ENCODE results near the gene PALB2. TPM values are rescaled to one million over a fixed set of nuclear protein-coding genes. Genes with fewer than 3 reads are reported as not detected.
A peak's percentile ranks its signal among the peaks of the same experiment; 100 is the strongest.

Gene PALB2
- total RNA-seq, 1 donor from 2014 or later: 11.3 TPM

DNA sequence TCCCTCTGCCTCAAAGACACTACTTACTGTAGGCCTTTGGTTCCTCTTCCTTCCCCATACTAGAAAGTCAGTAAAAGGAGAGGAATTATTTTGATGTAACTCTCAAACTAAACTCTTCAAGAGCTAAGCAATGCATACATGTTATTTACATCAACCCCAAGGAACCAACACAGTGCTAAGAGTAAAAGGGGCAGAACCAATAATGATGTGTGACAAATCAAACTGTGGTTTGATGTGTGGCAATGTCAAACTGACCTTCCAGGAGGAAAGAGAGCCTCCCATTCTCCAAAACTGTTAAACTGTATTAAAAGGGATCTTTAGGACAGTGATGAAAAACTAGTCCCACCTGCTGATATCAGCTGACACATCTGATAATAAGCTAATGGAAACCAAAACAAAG, 60.7 kb downstream of the PALB2 start:
- ATAC-seq: no peak

- no peak for ATAC-seq
These were observed 61.7 kb downstream of the PALB2 start for GRCh38 chr16:23579371-23579770.

- no peak for ATAC-seq
These were observed 62.8 kb downstream of the PALB2 start for GRCh38 chr16:23578101-23578830.

- no peak for ATAC-seq
These were observed 63.6 kb downstream of the PALB2 start for GRCh38 chr16:23577493-23577892.

- no peak for ATAC-seq
These were observed 65.3 kb downstream of the PALB2 start for GRCh38 chr16:23575834-23576233.

DNA sequence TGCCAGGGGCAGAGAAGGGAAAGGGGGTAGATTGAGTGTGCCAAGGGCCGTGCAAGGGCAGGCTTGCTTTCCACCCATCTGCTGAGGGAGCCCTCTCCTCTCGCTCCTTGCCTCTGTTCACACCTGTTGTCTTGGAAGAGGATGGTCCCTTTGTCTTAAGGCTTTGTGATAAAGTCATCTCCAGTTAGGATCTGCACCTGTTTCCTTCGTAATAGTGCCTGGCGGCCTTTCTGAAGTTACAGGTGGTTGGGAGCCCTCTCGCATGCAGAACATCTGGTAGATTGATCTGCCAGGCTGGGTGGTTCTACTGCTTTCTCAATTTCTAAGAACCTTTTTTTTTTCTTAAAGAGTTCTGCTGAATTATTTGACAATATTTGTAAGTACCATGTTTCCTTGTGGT, 67.3 kb downstream of the PALB2 start:
- no peak for ATAC-seq

- ATAC-seq: no peak
These were observed 68.7 kb downstream of the PALB2 start for GRCh38 chr16:23572394-23572793.

DNA sequence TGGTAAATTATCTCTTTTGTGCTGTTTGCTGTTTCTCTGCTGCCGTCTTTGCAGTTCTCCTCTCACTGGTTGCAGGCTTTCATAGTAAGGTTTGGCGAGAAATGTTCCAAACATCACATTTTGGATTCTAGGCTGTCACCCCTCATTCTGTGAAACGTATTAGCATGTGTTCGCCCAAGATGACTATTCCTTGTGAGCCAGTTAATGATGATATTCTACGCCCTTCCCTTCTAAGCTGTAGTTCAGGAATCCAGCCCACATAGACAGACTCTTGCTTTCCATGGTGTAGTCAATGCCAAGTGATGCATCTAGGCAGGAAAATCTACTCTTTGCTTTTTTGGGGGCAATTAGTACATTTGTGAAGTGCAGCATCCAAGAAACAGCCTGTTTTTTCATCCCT, 69.2 kb downstream of the PALB2 start:
- ATAC-seq: no peak

DNA sequence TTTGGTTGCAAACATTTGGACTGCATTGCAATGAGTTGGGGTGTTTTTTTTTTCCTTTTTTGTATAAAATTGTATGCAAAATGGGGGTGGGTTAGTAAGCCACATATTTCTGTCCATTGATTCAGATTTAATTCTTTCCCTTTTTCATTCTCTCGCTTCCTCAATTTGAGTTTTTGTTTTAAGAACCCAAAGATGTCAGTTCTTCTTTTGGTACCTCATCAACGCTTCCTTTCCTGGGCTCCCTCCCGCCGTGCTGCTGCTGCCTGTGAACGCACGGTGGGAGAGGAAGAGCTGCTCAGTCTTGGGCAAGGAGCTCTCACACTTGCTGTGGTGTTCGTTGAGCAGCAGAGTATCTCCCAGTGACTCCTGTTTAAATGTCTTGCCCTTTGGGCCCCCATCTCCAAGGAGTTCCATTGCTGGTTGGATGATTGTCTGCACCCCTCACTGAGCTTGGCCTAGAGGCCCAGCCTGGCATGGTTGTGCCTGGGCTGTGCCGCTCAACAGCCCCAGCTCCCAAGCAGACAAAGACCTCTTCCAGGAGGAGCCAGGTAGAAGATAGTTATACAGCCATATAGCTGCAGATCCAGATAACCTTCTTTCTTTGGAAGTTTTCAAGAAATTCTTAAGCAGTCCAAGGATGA, 70.0 kb downstream of the PALB2 start:
- ATAC-seq: no peak

GRCh38 chr16:23567602-23568001, 73.5 kb downstream of the PALB2 start:
- no peak for ATAC-seq

DNA sequence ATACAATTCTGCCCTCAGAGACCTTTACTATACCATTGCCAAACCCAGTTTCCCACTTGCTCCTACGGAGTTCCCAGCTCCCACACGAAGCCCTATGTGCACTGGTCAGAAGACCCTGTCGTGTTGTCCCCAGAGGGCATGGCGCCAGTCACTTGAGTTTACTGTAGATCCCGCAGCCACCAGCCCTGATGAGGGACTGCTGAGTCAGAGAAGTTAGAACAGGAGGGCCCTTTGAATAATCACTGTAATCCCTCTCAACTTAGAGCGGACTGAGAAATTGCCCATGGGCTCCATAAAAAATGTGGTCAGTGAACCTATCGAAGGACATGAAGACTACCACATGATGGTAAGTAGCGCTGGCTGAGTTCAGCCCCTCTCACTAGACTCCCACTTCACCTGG, 74.4 kb downstream of the PALB2 start:
- no peak for ATAC-seq

DNA sequence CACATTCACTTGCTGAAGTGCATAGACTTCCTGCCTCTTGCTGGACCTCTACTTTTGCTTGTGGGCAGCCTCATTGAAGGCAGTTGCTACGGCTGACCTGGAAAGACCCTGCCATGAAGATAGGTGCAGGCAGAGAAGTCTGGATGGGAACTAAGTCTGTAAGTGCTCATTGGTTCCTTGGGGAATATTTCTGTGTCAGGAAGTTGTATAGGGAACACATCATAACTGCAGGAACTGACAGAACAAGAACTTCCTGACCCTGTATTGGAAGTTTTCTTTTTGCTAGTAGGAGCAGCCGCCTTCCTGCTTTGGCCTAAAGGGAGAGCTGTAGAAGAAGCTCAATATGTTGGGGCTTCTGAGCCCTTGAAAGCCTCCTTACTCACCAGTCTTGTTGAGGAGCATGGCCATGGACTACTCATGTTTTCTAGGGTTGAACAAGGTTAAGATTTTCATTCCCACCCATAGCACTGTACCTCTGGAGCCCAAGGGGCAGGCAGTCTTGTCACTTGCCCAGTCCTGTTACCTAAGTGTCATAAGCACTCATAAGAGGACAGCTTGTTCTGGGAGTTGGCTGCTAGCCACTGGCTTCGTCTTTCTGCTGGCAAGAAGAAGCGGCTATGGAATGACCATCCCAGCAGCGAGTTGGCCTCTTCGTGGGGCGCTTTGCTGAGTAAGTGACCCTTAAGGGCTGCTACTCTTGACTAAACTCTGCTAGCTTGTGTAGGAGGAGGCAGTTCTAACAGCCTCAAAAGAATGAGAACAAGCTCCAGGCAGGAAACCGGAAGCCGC, 76.3 kb downstream of the PALB2 start:
- ATAC-seq: no peak

DNA sequence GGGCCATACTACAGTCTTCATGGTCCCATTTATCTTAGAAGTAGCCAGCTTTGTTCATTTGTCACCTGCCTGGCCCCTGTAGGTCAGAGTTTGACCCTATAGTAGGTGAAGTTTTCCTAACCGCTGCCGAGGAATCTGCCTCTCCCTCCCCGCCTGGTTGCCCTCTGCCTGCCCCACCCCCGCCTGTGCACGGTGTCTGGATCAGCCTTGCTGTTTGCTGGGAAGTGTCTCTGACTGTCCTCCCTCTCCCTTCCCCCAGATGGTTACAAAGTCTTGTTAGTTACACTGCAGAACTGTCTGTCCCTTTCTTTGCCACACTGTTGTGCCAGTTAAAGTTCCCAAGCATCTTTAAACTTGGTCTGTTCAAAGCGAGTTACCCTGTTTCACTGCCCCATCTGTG, 77.9 kb downstream of the PALB2 start:
- no peak for ATAC-seq

- no peak for ATAC-seq
These were observed 78.6 kb downstream of the PALB2 start for GRCh38 chr16:23562505-23562904.

- ATAC-seq: no peak
These were observed 79.5 kb downstream of the PALB2 start for GRCh38 chr16:23561586-23561985.

DNA sequence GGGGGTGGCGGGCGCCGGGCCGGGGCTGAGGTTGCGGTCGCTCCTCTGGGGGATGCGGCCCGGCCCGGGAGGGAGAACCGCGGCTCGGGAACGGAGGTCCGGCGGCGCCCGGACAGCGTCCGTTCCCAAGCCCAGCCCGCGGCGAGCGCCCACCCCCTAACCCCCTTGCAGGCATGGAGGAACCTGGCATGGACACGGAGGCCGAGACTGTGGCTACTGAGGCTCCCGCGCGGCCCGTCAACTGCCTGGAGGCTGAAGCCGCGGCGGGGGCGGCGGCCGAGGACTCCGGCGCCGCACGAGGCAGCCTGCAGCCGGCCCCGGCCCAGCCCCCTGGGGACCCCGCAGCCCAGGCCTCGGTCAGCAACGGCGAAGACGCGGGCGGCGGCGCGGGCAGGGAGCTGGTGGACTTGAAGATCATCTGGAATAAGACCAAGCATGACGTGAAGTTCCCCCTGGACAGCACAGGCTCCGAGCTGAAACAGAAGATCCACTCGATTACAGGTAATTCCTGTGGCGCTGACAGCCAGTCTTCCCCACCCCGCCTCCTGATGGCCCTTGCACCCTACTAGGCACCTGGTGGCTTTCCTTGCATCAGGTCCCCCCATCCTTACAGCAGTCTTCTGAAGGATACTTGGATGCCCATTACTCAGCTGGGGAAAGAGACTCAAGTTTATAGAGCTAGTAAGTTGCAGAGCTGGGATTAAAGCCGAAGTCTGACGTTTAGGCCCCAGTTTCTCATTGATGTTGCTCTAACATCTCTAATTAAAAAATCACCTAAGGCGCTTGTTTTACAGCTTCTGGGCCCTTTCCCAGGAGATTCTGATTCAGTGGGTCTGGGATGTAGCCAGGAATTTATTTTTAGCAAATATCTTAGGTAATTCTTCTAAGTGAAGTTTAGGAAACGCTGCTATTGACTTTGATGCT, 83.1 kb downstream of the PALB2 start:
- ATAC-seq: peak; percentile 1

DNA sequence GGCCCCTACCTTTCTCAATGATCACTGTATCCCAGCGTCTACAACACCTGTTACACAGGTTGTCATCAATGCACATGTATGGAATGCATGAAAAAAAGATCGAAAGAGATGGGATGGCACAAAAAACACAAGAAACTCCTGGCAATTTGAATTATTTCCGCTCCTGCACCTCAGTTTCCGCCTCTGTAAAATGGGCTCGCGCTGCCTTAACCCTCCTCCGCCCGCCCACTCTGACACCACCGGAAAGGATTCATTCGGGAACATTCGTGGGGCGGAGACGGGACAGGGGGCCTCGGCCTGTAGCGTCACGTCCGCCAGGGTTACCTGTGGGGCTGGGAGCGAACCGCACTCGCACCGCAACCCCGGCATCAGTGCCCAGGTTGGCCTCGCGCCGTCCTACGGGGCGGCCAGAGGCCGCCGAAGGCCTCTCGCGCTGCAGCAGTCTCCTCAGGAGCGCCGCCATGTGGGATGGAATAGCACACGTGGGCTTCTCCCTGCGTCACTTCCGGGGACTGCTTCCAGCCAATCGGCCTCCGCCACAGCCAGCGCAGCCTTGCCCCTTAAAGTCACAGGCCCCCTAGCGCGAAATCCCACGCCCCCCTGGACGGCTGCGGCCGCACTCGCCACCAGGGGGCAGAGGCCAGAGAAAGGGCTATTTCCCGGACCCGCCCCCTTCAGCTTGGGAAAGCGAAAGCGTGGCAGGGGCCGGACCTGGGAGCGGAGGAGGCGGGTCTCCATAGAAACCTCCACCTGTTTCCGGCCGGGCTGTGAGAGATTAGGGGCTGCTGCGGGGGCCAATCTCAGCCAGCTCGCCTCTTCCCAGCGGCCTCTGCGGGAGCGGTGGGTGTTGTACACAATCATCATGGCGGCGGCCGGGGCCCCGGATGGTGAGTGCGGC, 84.0 kb downstream of the PALB2 start, which contains the start of the genes EARS2 and UBFD1:
Gene EARS2 (minus strand): TSS at position 470 of the 898 bp plus-strand sequence. CDS start 7 bp downstream, at position 463.
Gene UBFD1 (plus strand): TSS at position 847 of the 898 bp plus-strand sequence. CDS start 16 bp downstream, at position 863.
- ATAC-seq: peak; percentile 98

DNA sequence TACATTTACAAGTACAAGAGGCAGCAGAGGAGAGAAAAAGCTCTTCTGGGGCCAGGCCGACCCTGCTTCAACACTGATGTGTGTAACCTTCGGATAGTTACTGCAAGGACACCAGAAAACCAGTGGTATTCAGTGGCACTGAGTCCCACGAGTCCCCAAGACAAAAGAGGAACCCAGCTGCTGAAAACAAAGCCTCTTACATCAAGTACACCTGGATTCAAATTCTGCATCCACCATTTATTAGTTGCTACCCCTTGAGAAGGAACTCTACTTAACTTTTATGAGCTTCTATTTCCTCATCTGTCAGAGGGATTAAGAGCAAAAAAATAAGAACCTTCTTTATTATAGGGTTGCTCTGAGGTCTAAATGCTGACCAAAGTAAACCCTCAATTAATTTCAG, 86.6 kb downstream of the PALB2 start:
- no peak for ATAC-seq
